Hepatocyte (in vitro differentiated cells): ENCODE results near the gene IQCM.

Experiments used
- EZH2 ChIP-seq: fragments of 200-600 bp; sonication (generic); IDR thresholded peaks from 2 replicates; pipeline ENCODE4 v1.6.1; 2016; ENCODE audit warnings: antibody characterized with exemption, mild to moderate bottlenecking, borderline replicate concordance
- EZH2phosphoT487 ChIP-seq: fragments of 200-600 bp; sonication (generic); IDR thresholded peaks from one replicate; pipeline ENCODE4 v1.6.1; 2018; ENCODE audit warnings: antibody characterized with exemption, mild to moderate bottlenecking, low read depth, moderate library complexity; ENCODE audit not compliant: unreplicated experiment, severe bottlenecking
- TF ChIP-seq, protein P1 (sequence below): fragments of 200-600 bp; sonication (generic); IDR thresholded peaks from 2 replicates; pipeline ENCODE4 v1.5.1; 2016; ENCODE audit warnings: antibody characterized with exemption, mild to moderate bottlenecking; ENCODE audit not compliant: poor library complexity

DNA sequence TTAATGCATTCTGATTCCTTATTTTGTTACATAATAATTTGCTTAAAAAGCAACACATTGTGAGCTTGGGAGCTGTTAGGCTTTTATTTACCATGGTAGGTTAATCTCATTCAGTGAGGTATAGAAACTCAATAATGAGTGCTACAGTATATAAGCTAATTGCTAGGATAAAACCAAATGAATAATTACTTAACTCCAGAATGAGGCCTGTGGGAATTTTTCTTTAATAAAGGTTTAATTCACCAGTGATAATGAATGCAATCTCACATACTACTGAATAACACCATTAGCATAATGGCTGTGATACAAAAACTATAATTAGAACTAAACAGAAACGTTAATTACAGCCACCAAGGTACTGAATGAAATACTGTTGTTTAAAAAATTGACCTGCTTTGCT lies 326.3 kb downstream of the IQCM start:
- TF ChIP-seq, protein P1, sequence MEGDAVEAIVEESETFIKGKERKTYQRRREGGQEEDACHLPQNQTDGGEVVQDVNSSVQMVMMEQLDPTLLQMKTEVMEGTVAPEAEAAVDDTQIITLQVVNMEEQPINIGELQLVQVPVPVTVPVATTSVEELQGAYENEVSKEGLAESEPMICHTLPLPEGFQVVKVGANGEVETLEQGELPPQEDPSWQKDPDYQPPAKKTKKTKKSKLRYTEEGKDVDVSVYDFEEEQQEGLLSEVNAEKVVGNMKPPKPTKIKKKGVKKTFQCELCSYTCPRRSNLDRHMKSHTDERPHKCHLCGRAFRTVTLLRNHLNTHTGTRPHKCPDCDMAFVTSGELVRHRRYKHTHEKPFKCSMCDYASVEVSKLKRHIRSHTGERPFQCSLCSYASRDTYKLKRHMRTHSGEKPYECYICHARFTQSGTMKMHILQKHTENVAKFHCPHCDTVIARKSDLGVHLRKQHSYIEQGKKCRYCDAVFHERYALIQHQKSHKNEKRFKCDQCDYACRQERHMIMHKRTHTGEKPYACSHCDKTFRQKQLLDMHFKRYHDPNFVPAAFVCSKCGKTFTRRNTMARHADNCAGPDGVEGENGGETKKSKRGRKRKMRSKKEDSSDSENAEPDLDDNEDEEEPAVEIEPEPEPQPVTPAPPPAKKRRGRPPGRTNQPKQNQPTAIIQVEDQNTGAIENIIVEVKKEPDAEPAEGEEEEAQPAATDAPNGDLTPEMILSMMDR, result no peak
- TF ChIP-seq EZH2 (no peak), EZH2phosphoT487 (no peak)
